AG09309 (cell line): ENCODE data around the gene ENTREP3.

ENCODE experiments used
- DNase-seq: peaks from one replicate; pipeline ENCODE4 v3.0.0-alpha.2; 2010; ENCODE audit warnings: low read depth
- H3K4me3 ChIP-seq: 2 replicates; pipeline ENCODE4 v1.5.1; 2011; ENCODE audit warnings: mild to moderate bottlenecking, low read depth, low read length, moderate library complexity; ENCODE audit not compliant: control insufficient read depth
- TF ChIP-seq, protein P1 (sequence below): IDR thresholded peaks from 2 replicates; pipeline ENCODE4 v1.5.1; 2011; ENCODE audit warnings: mild to moderate bottlenecking, low read depth, low read length, inconsistent platforms; ENCODE audit not compliant: insufficient read depth, control insufficient read depth; ENCODE audit errors: missing control alignments

Gene ENTREP3

DNA sequence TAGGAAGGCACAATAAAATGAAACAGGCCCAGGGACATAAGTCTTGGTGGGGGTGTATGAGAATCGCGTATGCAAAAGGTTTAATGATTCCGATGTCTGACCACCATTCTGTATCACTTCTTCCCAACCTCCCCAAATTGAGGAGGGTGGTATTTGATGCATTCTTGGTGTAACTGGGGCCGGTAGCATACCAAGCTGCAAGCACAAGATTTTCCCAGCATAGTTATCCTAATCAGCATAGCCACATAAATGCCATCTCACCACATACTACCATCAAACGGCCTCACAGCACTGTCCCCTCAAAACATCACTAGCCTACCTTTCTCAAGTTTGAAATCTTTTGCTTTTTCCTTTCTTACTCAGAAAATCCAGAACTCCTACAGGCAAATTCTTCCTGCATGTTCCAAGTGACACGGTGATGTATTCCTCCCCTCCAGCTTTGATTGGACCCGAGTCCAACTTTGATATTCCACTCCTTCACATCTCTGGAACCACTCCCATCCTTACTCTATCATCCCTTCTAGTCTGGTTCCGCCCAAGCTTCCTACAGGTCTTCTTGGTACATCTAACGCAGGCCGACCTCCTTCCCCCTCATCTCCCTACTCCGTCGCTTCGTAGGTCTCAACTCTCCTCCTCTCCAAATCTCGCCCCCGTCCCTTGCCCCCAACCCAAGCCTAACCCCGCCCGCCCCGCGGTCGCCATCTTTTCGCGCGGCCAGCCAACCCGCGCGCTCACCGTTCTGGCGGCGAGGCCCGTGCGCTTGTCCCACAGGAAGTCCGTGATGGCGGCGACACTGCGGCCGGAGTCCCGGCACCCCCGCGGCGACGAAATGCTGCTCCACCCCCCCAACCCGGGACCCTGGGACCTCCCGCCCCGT is 17.4 kb upstream of the ENTREP3 start:
- no peak for DNase-seq
- TF ChIP-seq, protein P1, sequence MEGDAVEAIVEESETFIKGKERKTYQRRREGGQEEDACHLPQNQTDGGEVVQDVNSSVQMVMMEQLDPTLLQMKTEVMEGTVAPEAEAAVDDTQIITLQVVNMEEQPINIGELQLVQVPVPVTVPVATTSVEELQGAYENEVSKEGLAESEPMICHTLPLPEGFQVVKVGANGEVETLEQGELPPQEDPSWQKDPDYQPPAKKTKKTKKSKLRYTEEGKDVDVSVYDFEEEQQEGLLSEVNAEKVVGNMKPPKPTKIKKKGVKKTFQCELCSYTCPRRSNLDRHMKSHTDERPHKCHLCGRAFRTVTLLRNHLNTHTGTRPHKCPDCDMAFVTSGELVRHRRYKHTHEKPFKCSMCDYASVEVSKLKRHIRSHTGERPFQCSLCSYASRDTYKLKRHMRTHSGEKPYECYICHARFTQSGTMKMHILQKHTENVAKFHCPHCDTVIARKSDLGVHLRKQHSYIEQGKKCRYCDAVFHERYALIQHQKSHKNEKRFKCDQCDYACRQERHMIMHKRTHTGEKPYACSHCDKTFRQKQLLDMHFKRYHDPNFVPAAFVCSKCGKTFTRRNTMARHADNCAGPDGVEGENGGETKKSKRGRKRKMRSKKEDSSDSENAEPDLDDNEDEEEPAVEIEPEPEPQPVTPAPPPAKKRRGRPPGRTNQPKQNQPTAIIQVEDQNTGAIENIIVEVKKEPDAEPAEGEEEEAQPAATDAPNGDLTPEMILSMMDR, result no peak
- H3K4me3 ChIP-seq, result peak overlapping the region; percentile 76

DNA sequence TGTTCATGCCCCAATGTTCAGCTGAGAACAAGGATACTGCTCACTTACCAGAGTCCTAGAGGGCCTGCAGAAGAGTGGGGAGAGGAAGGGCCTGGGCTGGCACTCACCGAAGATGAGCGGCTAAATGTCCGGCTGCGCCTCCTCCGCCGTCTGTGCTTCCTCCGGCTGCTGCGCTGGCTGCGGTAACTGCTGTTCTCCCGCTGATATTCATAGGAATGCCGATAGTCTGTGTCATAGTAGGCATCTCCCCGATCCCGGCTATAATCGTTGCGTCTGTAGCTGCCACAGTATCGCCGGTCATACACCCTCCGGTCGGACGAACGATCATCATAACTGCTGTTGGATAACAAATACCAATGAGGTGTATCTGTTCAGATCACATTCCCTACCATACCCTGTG is 14.1 kb upstream of the ENTREP3 start:
- no peak overlapping the region for H3K4me3 ChIP-seq
- DNase-seq, result no peak
- TF ChIP-seq, protein P1, result no peak

DNA sequence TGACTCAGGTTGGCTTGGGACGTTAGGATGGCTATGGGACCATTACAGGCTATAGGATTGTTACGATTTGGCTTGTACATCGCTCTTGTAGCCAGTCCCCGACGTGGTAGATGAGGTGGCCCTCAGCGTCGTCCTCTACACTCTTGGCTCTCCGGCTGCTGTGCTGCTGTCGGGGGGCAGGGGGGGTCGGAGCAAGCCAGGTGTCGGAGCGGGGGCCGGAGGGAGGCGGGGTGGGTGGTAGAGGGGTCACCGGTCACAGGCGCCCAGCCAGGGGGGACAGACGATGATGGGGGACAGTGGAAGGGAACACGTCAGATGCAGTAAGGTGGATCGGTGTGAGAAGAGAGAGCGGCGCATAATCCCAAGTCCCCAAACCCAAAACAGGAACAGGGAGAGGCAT is 13.3 kb upstream of the ENTREP3 start:
- no peak overlapping the region for H3K4me3 ChIP-seq
- TF ChIP-seq, protein P1, result no peak
- DNase-seq, result no peak

- no peak overlapping the region for H3K4me3 ChIP-seq
- DNase-seq, result no peak
- TF ChIP-seq, protein P1, result no peak
These were observed 12.1 kb upstream of the ENTREP3 start for GRCh38 chr1:155267373-155267772.

GRCh38 chr1:155266553-155266952 is 11.3 kb upstream of the ENTREP3 start:
- H3K4me3 ChIP-seq, result no peak overlapping the region
- TF ChIP-seq, protein P1, result no peak
- DNase-seq, result no peak

DNA sequence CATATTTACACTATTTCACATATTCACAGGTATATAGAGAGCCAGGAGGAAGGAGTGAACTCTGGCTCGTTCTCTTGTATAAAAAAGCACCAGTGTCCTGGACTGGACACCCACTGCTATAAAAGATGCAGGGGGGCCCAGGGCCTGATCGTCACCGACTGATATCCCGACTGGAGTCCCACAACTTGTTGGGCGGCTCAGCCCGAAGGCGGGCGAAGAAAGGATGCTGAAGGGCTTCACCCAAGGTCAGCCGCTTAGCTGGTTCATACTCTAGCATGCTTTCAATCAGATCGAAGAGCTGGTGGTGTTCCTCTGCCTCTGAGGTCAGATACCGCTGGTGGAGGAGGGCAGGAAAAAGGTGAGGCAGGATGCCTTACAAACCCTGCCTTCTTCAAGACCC is 7.8 kb upstream of the ENTREP3 start:
- no peak overlapping the region for H3K4me3 ChIP-seq
- no peak for DNase-seq
- TF ChIP-seq, protein P1, result no peak
